ENCODE results near the gene ZFR2.

GRCh38 chr19:3783660-3784584 lies 84.9 kb downstream of the ZFR2 start:
- TF ChIP-seq, protein P1, sequence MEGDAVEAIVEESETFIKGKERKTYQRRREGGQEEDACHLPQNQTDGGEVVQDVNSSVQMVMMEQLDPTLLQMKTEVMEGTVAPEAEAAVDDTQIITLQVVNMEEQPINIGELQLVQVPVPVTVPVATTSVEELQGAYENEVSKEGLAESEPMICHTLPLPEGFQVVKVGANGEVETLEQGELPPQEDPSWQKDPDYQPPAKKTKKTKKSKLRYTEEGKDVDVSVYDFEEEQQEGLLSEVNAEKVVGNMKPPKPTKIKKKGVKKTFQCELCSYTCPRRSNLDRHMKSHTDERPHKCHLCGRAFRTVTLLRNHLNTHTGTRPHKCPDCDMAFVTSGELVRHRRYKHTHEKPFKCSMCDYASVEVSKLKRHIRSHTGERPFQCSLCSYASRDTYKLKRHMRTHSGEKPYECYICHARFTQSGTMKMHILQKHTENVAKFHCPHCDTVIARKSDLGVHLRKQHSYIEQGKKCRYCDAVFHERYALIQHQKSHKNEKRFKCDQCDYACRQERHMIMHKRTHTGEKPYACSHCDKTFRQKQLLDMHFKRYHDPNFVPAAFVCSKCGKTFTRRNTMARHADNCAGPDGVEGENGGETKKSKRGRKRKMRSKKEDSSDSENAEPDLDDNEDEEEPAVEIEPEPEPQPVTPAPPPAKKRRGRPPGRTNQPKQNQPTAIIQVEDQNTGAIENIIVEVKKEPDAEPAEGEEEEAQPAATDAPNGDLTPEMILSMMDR (IDR thresholded peaks at IDR 0.05 in 4 of 5, conservative IDR thresholded peaks at IDR 0.05 in 1 of 5): peak in 2 of 5 experiments; percentile 12
- TF ChIP-seq POLR2A (IDR thresholded peaks at IDR 0.05): no peak
